Keratinocyte (primary cell): Measurements from ENCODE around the gene CAMKMT. TPM values are rescaled to one million over a fixed set of nuclear protein-coding genes. Genes with fewer than 3 reads are reported as not detected.
A peak's percentile ranks its signal among the peaks of the same experiment; 100 is the strongest.

Experiments
- DNase-seq: peaks from one replicate; pipeline ENCODE4 v3.0.0-alpha.2; 2011; ENCODE audit warnings: low read depth, missing footprints, low spot score
- FAIRE-seq: peaks from 2 replicates; lab custom pipeline; 2011; peaks lifted over from hg19 to GRCh38; lab: Jason Lieb, UNC
- H2AFZ ChIP-seq: 2 replicates; pipeline ENCODE4 v1.6.0; 2012; ENCODE audit warnings: low read length, control low read depth, inconsistent platforms; ENCODE audit not compliant: control insufficient read depth
- H3K27ac ChIP-seq: 2 replicates; pipeline ENCODE4 v1.5.1; 2011; ENCODE audit warnings: low read length; ENCODE audit not compliant: control insufficient read depth, insufficient read depth
- H3K27me3 ChIP-seq: 3 replicates; pipeline ENCODE4 v1.6.0; 2011; ENCODE audit warnings: low read length; ENCODE audit not compliant: control insufficient read depth, insufficient read depth; ENCODE audit errors: extremely low read depth
- H3K36me3 ChIP-seq, 2 experiments: 2 replicates in 1 of 2; 3 replicates in 1 of 2; pipeline ENCODE4 v1.5.1; 2011; ENCODE audit warnings: low read length in 2 of 2, mild to moderate bottlenecking in 1 of 2; ENCODE audit not compliant: control insufficient read depth in 2 of 2, insufficient read depth in 2 of 2; ENCODE audit errors: extremely low read depth in 1 of 2
- H3K4me1 ChIP-seq: 3 replicates; pipeline ENCODE4 v1.5.1; 2011; ENCODE audit warnings: low read length; ENCODE audit not compliant: control insufficient read depth, insufficient read depth; ENCODE audit errors: extremely low read depth
- H3K4me2 ChIP-seq: 3 replicates; pipeline ENCODE4 v1.6.0; 2011; ENCODE audit warnings: low read depth, low read length; ENCODE audit not compliant: control insufficient read depth, insufficient read depth; ENCODE audit errors: extremely low read depth
- H3K4me3 ChIP-seq, 3 experiments: fragments of 200-600 bp in 1 of 3; sonication (generic) in 1 of 3; 2 replicates in 2 of 3; 3 replicates in 1 of 3; pipeline ENCODE4 v1.5.1; 2011 to 2016; ENCODE audit warnings: low read length in 3 of 3, mild to moderate bottlenecking in 3 of 3, control low read depth in 2 of 3, inconsistent platforms in 1 of 3, low read depth in 1 of 3, mixed read lengths in 1 of 3, mixed run types in 1 of 3, moderate library complexity in 1 of 3; ENCODE audit not compliant: control insufficient read depth in 2 of 3, insufficient read depth in 2 of 3; ENCODE audit errors: extremely low read depth in 1 of 3
- H3K79me2 ChIP-seq: 2 replicates; pipeline ENCODE4 v1.6.0; 2012; ENCODE audit warnings: low read length; ENCODE audit not compliant: control insufficient read depth, insufficient read depth
- H3K9ac ChIP-seq: 3 replicates; pipeline ENCODE4 v1.6.0; 2011; ENCODE audit warnings: low read length; ENCODE audit not compliant: control insufficient read depth, insufficient read depth; ENCODE audit errors: extremely low read depth
- H3K9me1 ChIP-seq: 3 replicates; pipeline ENCODE4 v1.6.0; 2011; ENCODE audit warnings: low read length; ENCODE audit not compliant: control insufficient read depth, insufficient read depth; ENCODE audit errors: extremely low read depth
- H3K9me3 ChIP-seq: 2 replicates; pipeline ENCODE4 v1.5.1; 2012; ENCODE audit warnings: low read depth, low read length; ENCODE audit not compliant: control insufficient read depth
- H4K20me1 ChIP-seq: 3 replicates; pipeline ENCODE4 v1.6.0; 2011; ENCODE audit warnings: low read length; ENCODE audit not compliant: control insufficient read depth, insufficient read depth; ENCODE audit errors: extremely low read depth
- CTCF ChIP-seq, 3 experiments: IDR thresholded peaks in 1 of 3; conservative IDR thresholded peaks in 1 of 3; optimal IDR thresholded peaks in 1 of 3; 2 replicates in 2 of 3; 3 replicates in 1 of 3; pipeline versions ENCODE3 to v1.5.1; 2011; ENCODE audit warnings: low read length in 3 of 3, mild to moderate bottlenecking in 3 of 3, moderate library complexity in 2 of 3, control low read depth in 1 of 3, inconsistent platforms in 1 of 3; ENCODE audit not compliant: insufficient read depth in 2 of 3; ENCODE audit errors: extremely low read depth in 1 of 3
- EZH2 ChIP-seq: IDR thresholded peaks from one replicate; pipeline ENCODE4 v1.6.1; 2012; ENCODE audit warnings: inconsistent platforms, mild to moderate bottlenecking, low read length, moderate library complexity
- dilution Hi-C: fragments of 300-500 bp; cut with MboI; formaldehyde crosslinking; loops from one replicate; pipeline ENCODE4 v1.7.0; 2020; ENCODE audit warnings: low sequenced_read_pairs; ENCODE audit not compliant: extremely low pct_ligation_motif_present
- polyA plus RNA-seq, 5 experiments: library from polyadenylated mRNA; depleted of rRNA in 3 of 5; stranded (reverse) in 3 of 5; stranded (forward) in 1 of 5; unstranded in 1 of 5; fragments of >200 nt; gene quantifications; 1 replicate in 1 of 5; 2 replicates in 3 of 5; 3 replicates in 1 of 5; pipeline versions ENCODE4 v1.2.1 to v1.2.3, GENCODE V29; 2011 to 2012; ENCODE audit warnings: missing spikeins in 2 of 5, low read depth in 1 of 5, low replicate concordance in 1 of 5

Gene CAMKMT
- polyA plus RNA-seq, 1 donor (not counting 4 experiments of a cell fraction or from before 2014, with no cell fraction given): 9.9 TPM

- dilution Hi-C loops: no loop called here
- Histone ChIP-seq H2AFZ (no peak overlapping the region), H3K9me1 (no peaks in the 10 kb centered on the region), H3K4me1 (peaks cover 29% of the 10 kb centered on the region), H3K27me3 (no peaks in the 10 kb centered on the region), H3K4me2 (peak overlapping the region; percentile 50), H3K9ac (no peak overlapping the region), H3K36me3 (no peaks in the 10 kb centered on the region), H3K4me3 (no peak overlapping the region), H4K20me1 (no peaks in the 10 kb centered on the region), H3K79me2 (no peaks in the 10 kb centered on the region), H3K27ac (no peak overlapping the region), H3K9me3 (no peaks in the 10 kb centered on the region)
- DNase-seq: no peak
- no peak for FAIRE-seq
- TF ChIP-seq EZH2 (no peak), CTCF (optimal IDR thresholded peaks at IDR 0.05 in 1 of 3, IDR thresholded peaks at IDR 0.05 in 1 of 3, conservative IDR thresholded peaks at IDR 0.05 in 1 of 3; ENCODE audit: extremely low read depth in 1 of 3, insufficient read depth in 2 of 3, low read length in 3 of 3) (no peak)
These were observed 209.0 kb downstream of the CAMKMT start for GRCh38 chr2:44570777-44571176.

- peak overlapping the region; percentile 58 for H3K27ac ChIP-seq
- no peak for DNase-seq
- H3K4me1 ChIP-seq: peaks cover 31% of the 10 kb centered on the region
- no peaks in the 10 kb centered on the region for H3K79me2 ChIP-seq
- H3K9me1 ChIP-seq: no peaks in the 10 kb centered on the region
- no peak overlapping the region for H2AFZ ChIP-seq
- no peaks in the 10 kb centered on the region for H3K9me3 ChIP-seq
- dilution Hi-C loops: no loop called here
- H3K9ac ChIP-seq: no peak overlapping the region
- no peaks in the 10 kb centered on the region for H4K20me1 ChIP-seq
- no peak overlapping the region for H3K4me3 ChIP-seq
- peak overlapping the region; percentile 57 for H3K4me2 ChIP-seq
- no peaks in the 10 kb centered on the region for H3K27me3 ChIP-seq
- peak; percentile 75 for FAIRE-seq
- no peaks in the 10 kb centered on the region for H3K36me3 ChIP-seq
- TF ChIP-seq CTCF (optimal IDR thresholded peaks at IDR 0.05 in 1 of 3, IDR thresholded peaks at IDR 0.05 in 1 of 3, conservative IDR thresholded peaks at IDR 0.05 in 1 of 3; ENCODE audit: extremely low read depth in 1 of 3, insufficient read depth in 2 of 3, low read length in 3 of 3): no peak
These were observed 210.6 kb downstream of the CAMKMT start for GRCh38 chr2:44572196-44572900.
